Stimulated activated CD8-positive, alpha-beta memory T cell treated with anti-CD3 and anti-CD28 coated beads, Interleukin-15, amount 100 ng/mL, for 48 hours (primary cell): ENCODE results near the gene SLC25A42.
"Not testable (repeated sequence)": the region's sequence is repeated elsewhere in the genome, so short reads cannot be mapped to it uniquely, and the experiment has no call there.

Source experiments
- DNase-seq, 2 donors: peaks; one replicate each; pipeline ENCODE4 v3.0.0-alpha.2; 2020; ENCODE audit warnings: low read depth in 2 of 2

SLC25A42 gene

GRCh38 chr19:19063183-19064097 is at the start of gene SLC25A42:
Gene SLC25A42 (plus strand): TSS chr19:19063994. CDS start chr19:19096125, 32,131 bp downstream.
- peak; percentile 99 for DNase-seq

GRCh38 chr19:19021115-19021514 is 42.7 kb upstream of the SLC25A42 start:
- no peak for DNase-seq

GRCh38 chr19:19022380-19022961 is 41.3 kb upstream of the SLC25A42 start:
- DNase-seq, result no peak

GRCh38 chr19:19023376-19023775 is 40.4 kb upstream of the SLC25A42 start:
- not testable (repeated sequence) for DNase-seq

GRCh38 chr19:19025861-19026260 is 37.9 kb upstream of the SLC25A42 start:
- no peak for DNase-seq

- DNase-seq, result no peak
Observed at GRCh38 chr19:19026299-19026971, 37.4 kb upstream of the SLC25A42 start.

GRCh38 chr19:19027228-19027627 is 36.6 kb upstream of the SLC25A42 start:
- no peak for DNase-seq

GRCh38 chr19:19028526-19028925 is 35.3 kb upstream of the SLC25A42 start:
- DNase-seq, result no peak

GRCh38 chr19:19031891-19032290 is 31.9 kb upstream of the SLC25A42 start:
- no peak for DNase-seq

- DNase-seq, result peak; percentile 82 to 83
Observed at GRCh38 chr19:19032420-19033175, 31.2 kb upstream of the SLC25A42 start.

- DNase-seq, result no peak
Observed at GRCh38 chr19:19033176-19033425, 30.7 kb upstream of the SLC25A42 start.

GRCh38 chr19:19033426-19034203 is 30.2 kb upstream of the SLC25A42 start, which contains the start of the genes ARMC6 and SUGP2:
Gene ARMC6 (plus strand): TSS chr19:19033603. CDS start chr19:19034210, 607 bp downstream.
Gene SUGP2 (minus strand): TSS chr19:19033517. CDS start chr19:19031071, 2,446 bp downstream.
- DNase-seq, result peak; percentile 87

- peak; percentile 60 to 75 for DNase-seq
Observed at GRCh38 chr19:19034204-19034624, 29.6 kb upstream of the SLC25A42 start.

- DNase-seq, result no peak
Observed at GRCh38 chr19:19039901-19040300, 23.9 kb upstream of the SLC25A42 start.

GRCh38 chr19:19040417-19040816 is 23.4 kb upstream of the SLC25A42 start:
- DNase-seq, result no peak

- no peak for DNase-seq
Observed at GRCh38 chr19:19042732-19043280, 21.0 kb upstream of the SLC25A42 start.

GRCh38 chr19:19043481-19043880 is 20.3 kb upstream of the SLC25A42 start:
- no peak for DNase-seq

GRCh38 chr19:19043881-19044280 is 19.9 kb upstream of the SLC25A42 start:
- no peak for DNase-seq

GRCh38 chr19:19049406-19049805 is 14.4 kb upstream of the SLC25A42 start:
- no peak for DNase-seq

GRCh38 chr19:19050104-19050503 is 13.7 kb upstream of the SLC25A42 start:
- DNase-seq, result no peak

- DNase-seq, result no peak
Observed at GRCh38 chr19:19050731-19051130, 13.1 kb upstream of the SLC25A42 start.
